Measurements from ENCODE around the gene CENPV.

CENPV gene

GRCh38 chr17:16346721-16347271 is 6.5 kb downstream of the CENPV start:
- H3K4me1 ChIP-seq (ENCODE audit: insufficient read depth, low read length, severe bottlenecking) = peaks cover 33% of the 10 kb centered on the region
- H3K27me3 ChIP-seq (ENCODE audit: insufficient read depth, low read length) = no peaks in the 10 kb centered on the region
- no peak overlapping the region for H2AFZ ChIP-seq (ENCODE audit: low read length)
- no peak for TF ChIP-seq CTCF (IDR thresholded peaks at IDR 0.05; ENCODE audit: low read length)
- TF ChIP-seq EZH2 (IDR thresholded peaks at IDR 0.05; ENCODE audit: borderline replicate concordance, low read length) = no peak
- peaks cover 21% of the 10 kb centered on the region for H3K79me2 ChIP-seq (ENCODE audit: insufficient read depth, low read length)
- no peaks in the 10 kb centered on the region for H4K20me1 ChIP-seq (ENCODE audit: insufficient read depth, low read length)
- no peaks in the 10 kb centered on the region for H3K9me2 ChIP-seq (ENCODE audit: low read depth, low read length)
- no peak overlapping the region for H3K4me3 ChIP-seq (ENCODE audit: low read depth, low read length, poor library complexity, severe bottlenecking)
- 0 out of 2 replicates have a peak, but pooled peaks cover 8% of the 10 kb centered on the region for H3F3A ChIP-seq (ENCODE audit: insufficient read depth, low read length)
- H3K4me2 ChIP-seq (ENCODE audit: low read length) = no peak overlapping the region
- peaks cover 72% of the 10 kb centered on the region for H3K36me3 ChIP-seq (ENCODE audit: insufficient read depth, low read length)
- no peak overlapping the region for H3K27ac ChIP-seq (ENCODE audit: low read depth, low read length, poor library complexity, severe bottlenecking)
- H3K9me3 ChIP-seq (ENCODE audit: low read length) = no peaks in the 10 kb centered on the region
- no peak overlapping the region for H3K9ac ChIP-seq (ENCODE audit: low read length)

GRCh38 chr17:16345565-16345964 is 7.7 kb downstream of the CENPV start:
- Histone ChIP-seq H2AFZ (ENCODE audit: low read length) (no peak overlapping the region), H3K27me3 (ENCODE audit: insufficient read depth, low read length) (no peaks in the 10 kb centered on the region), H4K20me1 (ENCODE audit: insufficient read depth, low read length) (no peaks in the 10 kb centered on the region), H3K27ac (ENCODE audit: low read depth, low read length, poor library complexity, severe bottlenecking) (no peak overlapping the region), H3K36me3 (ENCODE audit: insufficient read depth, low read length) (peaks cover 68% of the 10 kb centered on the region), H3K9ac (ENCODE audit: low read length) (no peak overlapping the region), H3K9me2 (ENCODE audit: low read depth, low read length) (no peaks in the 10 kb centered on the region), H3F3A (ENCODE audit: insufficient read depth, low read length) (peaks cover 8% of the 10 kb centered on the region; the same call in 1 of the 2 replicates), H3K9me3 (ENCODE audit: low read length) (no peaks in the 10 kb centered on the region), H3K4me2 (ENCODE audit: low read length) (no peak overlapping the region), H3K79me2 (ENCODE audit: insufficient read depth, low read length) (peaks cover 9% of the 10 kb centered on the region; the same call in 1 of the 2 replicates), H3K4me1 (ENCODE audit: insufficient read depth, low read length, severe bottlenecking) (peaks cover 21% of the 10 kb centered on the region), H3K4me3 (ENCODE audit: low read depth, low read length, poor library complexity, severe bottlenecking) (no peak overlapping the region)
- TF ChIP-seq CTCF (IDR thresholded peaks at IDR 0.05; ENCODE audit: low read length) (no peak), EZH2 (IDR thresholded peaks at IDR 0.05; ENCODE audit: borderline replicate concordance, low read length) (no peak)

- peaks cover 1% of the 10 kb centered on the region for H3K4me1 ChIP-seq (ENCODE audit: insufficient read depth, low read length, severe bottlenecking)
- no peak overlapping the region for H3K4me3 ChIP-seq (ENCODE audit: low read depth, low read length, poor library complexity, severe bottlenecking)
- no peaks in the 10 kb centered on the region for H3K9me2 ChIP-seq (ENCODE audit: low read depth, low read length)
- H3K9me3 ChIP-seq (ENCODE audit: low read length) = no peaks in the 10 kb centered on the region
- H3K27ac ChIP-seq (ENCODE audit: low read depth, low read length, poor library complexity, severe bottlenecking) = no peak overlapping the region
- TF ChIP-seq CTCF (IDR thresholded peaks at IDR 0.05; ENCODE audit: low read length) (no peak), EZH2 (IDR thresholded peaks at IDR 0.05; ENCODE audit: borderline replicate concordance, low read length) (no peak)
- no peaks in the 10 kb centered on the region for H4K20me1 ChIP-seq (ENCODE audit: insufficient read depth, low read length)
- H3K36me3 ChIP-seq (ENCODE audit: insufficient read depth, low read length) = peaks cover 61% of the 10 kb centered on the region
- H3K9ac ChIP-seq (ENCODE audit: low read length) = no peak overlapping the region
- H3K79me2 ChIP-seq (ENCODE audit: insufficient read depth, low read length) = 0 out of 2 replicates have a peak, but pooled peaks cover under 1% of the 10 kb centered on the region
- peaks cover 4% of the 10 kb centered on the region; the same call in 1 of the 2 replicates for H3F3A ChIP-seq (ENCODE audit: insufficient read depth, low read length)
- no peaks in the 10 kb centered on the region for H3K27me3 ChIP-seq (ENCODE audit: insufficient read depth, low read length)
- no peak overlapping the region for H3K4me2 ChIP-seq (ENCODE audit: low read length)
- H2AFZ ChIP-seq (ENCODE audit: low read length) = no peak overlapping the region
Measured at GRCh38 chr17:16343569-16343968, 9.7 kb downstream of the CENPV start.
